ENCODE results near the gene THADA. TPM values are rescaled to one million over a fixed set of nuclear protein-coding genes. Genes with fewer than 3 reads are reported as not detected.
A peak's percentile ranks its signal among the peaks of the same experiment; 100 is the strongest.

The THADA gene
- total RNA-seq, 4 donors from 2014 or later: 31.2 to 68.8 (median 54.9) TPM

DNA sequence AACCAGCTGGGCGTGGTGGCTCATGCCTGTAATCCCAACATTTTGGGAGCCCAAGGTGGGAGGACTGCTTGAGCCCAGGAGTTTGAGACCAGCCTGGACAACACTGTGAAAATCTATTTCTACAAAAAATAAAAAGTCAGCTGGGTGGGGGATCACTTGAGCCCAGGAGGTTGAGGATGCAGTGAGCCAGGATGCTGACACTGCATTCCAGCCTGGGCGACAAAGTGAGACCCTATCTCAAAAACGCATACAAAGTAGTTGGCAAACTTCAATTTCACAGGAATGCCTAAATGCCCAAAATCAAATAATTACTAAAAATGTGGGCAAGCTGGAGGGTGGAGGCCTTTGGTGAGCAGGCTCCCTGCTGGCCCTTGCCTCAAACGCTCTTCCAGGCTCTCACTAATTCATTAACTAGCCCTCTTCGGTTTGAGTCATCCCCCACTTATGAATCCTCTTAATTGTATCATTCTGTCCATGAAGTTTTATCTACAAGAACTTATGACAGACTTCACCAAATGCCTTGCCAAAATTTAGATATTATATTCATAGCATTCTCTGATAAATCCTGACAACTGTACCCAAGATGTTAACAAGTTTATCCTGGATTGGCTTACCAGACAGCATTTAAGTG lies 300.8 kb downstream of the THADA start:
- DNase-seq: no peak
- no peaks in the 10 kb centered on the region for H3K36me3 ChIP-seq
- no peak overlapping the region for H3K4me3 ChIP-seq
- no peaks in the 10 kb centered on the region for H3K9me3 ChIP-seq
- intact Hi-C loops (cut with DNase I; ENCODE audit: low total_unique reads): no loop called here
- H3K27me3 ChIP-seq: no peaks in the 10 kb centered on the region
- no peaks in the 10 kb centered on the region for H3K4me1 ChIP-seq
- TF ChIP-seq POLR2A (IDR thresholded peaks at IDR 0.05): no peak
- TF ChIP-seq, protein P1, sequence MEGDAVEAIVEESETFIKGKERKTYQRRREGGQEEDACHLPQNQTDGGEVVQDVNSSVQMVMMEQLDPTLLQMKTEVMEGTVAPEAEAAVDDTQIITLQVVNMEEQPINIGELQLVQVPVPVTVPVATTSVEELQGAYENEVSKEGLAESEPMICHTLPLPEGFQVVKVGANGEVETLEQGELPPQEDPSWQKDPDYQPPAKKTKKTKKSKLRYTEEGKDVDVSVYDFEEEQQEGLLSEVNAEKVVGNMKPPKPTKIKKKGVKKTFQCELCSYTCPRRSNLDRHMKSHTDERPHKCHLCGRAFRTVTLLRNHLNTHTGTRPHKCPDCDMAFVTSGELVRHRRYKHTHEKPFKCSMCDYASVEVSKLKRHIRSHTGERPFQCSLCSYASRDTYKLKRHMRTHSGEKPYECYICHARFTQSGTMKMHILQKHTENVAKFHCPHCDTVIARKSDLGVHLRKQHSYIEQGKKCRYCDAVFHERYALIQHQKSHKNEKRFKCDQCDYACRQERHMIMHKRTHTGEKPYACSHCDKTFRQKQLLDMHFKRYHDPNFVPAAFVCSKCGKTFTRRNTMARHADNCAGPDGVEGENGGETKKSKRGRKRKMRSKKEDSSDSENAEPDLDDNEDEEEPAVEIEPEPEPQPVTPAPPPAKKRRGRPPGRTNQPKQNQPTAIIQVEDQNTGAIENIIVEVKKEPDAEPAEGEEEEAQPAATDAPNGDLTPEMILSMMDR (IDR thresholded peaks at IDR 0.05): no peak
- peak overlapping the region; percentile 82 to 88 for H3K27ac ChIP-seq

DNA sequence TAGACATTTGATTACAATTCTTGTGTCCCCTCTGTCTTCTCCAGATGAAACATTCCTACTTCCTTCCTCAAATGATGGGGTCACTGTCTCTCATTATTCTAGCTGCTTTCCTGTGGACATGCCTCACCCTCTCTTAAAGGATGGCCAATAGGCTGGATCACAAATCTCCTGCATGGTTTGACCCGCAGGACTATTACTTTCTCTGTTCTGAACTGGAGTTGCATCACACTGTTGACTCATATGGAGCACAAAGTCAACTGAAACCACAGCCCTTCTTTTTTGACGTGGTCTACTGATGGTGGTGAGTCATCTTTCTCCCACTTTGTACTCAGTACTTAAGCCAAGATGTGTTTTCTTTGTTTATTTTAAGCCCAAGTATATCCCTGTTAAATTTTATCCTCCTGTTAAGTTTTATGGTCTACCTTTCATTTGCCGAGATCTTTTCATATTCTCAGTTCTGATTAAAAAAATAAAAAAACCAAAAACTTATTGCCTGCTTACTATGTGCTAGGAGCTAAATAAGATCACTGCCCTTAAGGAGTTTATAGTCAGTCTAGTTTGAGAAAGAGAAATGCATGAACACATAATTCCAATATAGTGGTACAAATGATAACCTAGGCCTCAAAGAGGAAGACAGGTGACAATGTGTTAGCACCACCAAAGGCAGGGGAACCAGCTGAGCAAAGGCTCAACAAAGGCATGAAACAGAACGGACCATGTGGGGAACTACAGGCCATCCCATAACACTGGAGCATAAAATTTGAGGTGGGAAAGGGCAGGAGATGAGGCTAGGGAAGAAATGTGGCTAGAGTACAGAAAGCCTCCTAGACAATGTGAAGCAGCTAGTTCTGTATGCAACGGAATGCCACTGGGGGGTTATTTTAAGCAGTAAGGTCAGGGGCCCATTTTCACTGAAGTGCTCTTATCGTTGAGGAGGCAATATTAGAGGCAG lies 301.8 kb downstream of the THADA start:
- intact Hi-C loops (cut with DNase I; ENCODE audit: low total_unique reads): no loop called here
- Histone ChIP-seq H3K4me1 (no peaks in the 10 kb centered on the region), H3K36me3 (no peaks in the 10 kb centered on the region), H3K9me3 (no peaks in the 10 kb centered on the region), H3K27ac (peak overlapping the region; percentile 82 to 88), H3K4me3 (no peak overlapping the region), H3K27me3 (no peaks in the 10 kb centered on the region)
- TF ChIP-seq, protein P1 (IDR thresholded peaks at IDR 0.05): no peak
- no peak for TF ChIP-seq POLR2A (IDR thresholded peaks at IDR 0.05)
- DNase-seq: peak; percentile 47 to 77

DNA sequence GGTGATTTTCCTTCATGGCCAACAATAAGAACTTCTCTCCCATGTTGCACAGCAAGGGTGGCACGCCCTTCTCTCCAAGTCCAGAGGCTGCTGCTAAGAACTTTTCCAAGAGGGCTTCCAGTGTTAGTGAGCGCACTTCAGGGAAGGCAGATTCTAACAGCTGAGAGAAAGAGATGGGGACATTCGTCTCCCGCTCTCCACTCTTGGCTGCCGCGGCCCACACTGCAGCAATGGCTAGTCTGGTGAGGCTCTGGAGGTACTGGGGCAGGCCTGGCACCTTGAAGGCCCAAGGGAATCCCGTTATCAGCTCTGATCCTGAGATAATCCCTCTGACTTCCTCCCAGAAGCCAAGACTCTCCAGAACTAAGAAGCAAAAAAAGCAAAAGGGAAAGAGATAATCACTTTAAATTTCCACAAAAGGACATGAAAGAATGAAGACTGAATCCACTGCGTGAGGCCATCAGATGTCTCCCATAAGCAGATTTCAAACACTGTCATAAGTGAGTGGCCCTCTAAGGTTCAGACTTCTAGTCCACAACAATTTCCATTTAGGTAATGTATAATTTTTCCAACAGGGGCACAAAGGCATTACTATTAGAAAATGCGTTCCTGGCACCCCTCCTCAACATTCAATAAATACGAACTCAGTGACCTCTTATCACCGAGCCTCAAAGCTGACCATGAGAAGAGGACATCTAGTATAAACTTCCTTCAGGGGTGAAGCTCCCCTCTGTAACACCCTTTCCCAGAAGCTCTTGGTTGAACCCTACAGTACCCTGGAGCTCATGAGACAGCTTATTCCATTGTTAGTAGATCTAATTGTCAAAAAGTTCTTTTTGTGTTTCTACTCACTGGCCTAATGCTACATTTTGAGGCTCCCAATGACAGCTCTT lies 302.7 kb downstream of the THADA start:
- H3K36me3 ChIP-seq: no peaks in the 10 kb centered on the region
- H3K27me3 ChIP-seq: no peaks in the 10 kb centered on the region
- no peaks in the 10 kb centered on the region for H3K9me3 ChIP-seq
- H3K27ac ChIP-seq: peak overlapping the region; percentile 82 to 88
- H3K4me1 ChIP-seq: no peaks in the 10 kb centered on the region
- intact Hi-C loops (cut with DNase I; ENCODE audit: low total_unique reads): no loop called here
- DNase-seq: peak in 1 of 2 donors; percentile 13
- no peak overlapping the region for H3K4me3 ChIP-seq
- TF ChIP-seq, protein P1 (IDR thresholded peaks at IDR 0.05): no peak
- TF ChIP-seq POLR2A (IDR thresholded peaks at IDR 0.05): no peak

DNA sequence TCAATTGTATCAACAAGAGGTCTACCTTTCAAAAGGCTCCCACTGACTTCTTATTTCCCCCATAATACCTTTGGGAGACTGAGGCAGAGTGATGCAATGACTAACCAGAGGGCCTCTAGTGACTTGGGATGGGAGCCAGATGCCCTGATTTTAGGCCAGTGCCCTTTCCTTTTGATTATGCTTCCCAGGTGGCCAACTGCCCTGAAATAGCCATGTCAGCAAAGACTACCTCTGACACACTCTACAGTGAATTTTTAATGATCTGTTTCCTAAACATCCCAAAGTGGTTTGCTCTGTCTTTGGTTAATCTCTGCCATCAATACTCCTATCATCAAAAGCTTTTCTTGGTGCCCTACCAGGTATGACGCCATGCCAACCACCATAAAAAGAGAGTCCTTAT lies 303.5 kb downstream of the THADA start:
- Histone ChIP-seq H3K27me3 (no peaks in the 10 kb centered on the region), H3K4me1 (no peaks in the 10 kb centered on the region), H3K9me3 (no peaks in the 10 kb centered on the region), H3K36me3 (no peaks in the 10 kb centered on the region), H3K4me3 (no peak overlapping the region), H3K27ac (peak overlapping the region; percentile 82 to 88)
- intact Hi-C loops (cut with DNase I; ENCODE audit: low total_unique reads): no loop called here
- TF ChIP-seq, protein P1 (IDR thresholded peaks at IDR 0.05): no peak
- TF ChIP-seq POLR2A (IDR thresholded peaks at IDR 0.05): no peak
- DNase-seq: peak in 1 of 2 donors; percentile 19
